Bronchial epithelial cell (primary cell): Measurements from ENCODE around the gene TMEM63C. TPM values are rescaled to one million over a fixed set of nuclear protein-coding genes. Genes with fewer than 3 reads are reported as not detected.

Experiments
- DNase-seq: peaks from one replicate; pipeline ENCODE4 v3.0.0-alpha.2; 2010; ENCODE audit warnings: low read depth
- FAIRE-seq: peaks from 2 replicates; lab custom pipeline; 2011; peaks lifted over from hg19 to GRCh38; lab: Jason Lieb, UNC
- H3K27me3 ChIP-seq: 2 replicates; pipeline ENCODE4 v1.5.1; 2011; ENCODE audit warnings: low read length; ENCODE audit not compliant: control insufficient read depth, insufficient read depth
- H3K36me3 ChIP-seq: 2 replicates; pipeline ENCODE4 v1.5.1; 2011; ENCODE audit warnings: low read length; ENCODE audit not compliant: control insufficient read depth, insufficient read depth
- H3K4me3 ChIP-seq: 2 replicates; pipeline ENCODE4 v1.5.1; 2011; ENCODE audit warnings: mild to moderate bottlenecking, low read depth, low read length, control low read depth
- total RNA-seq: library from RNA; depleted of rRNA; stranded (reverse); fragments of >200 nt; gene quantifications from 2 replicates; pipeline ENCODE4 v1.2.1, GENCODE V29; 2014
- TF ChIP-seq, protein P1 (sequence below): IDR thresholded peaks from 2 replicates; pipeline ENCODE4 v1.5.1; 2011; ENCODE audit warnings: mild to moderate bottlenecking, moderate library complexity, low read length, control low read depth, inconsistent platforms; ENCODE audit not compliant: insufficient read depth, severe bottlenecking

Gene TMEM63C
- total RNA-seq, 1 donor from 2014 or later: 0.79 TPM

DNA sequence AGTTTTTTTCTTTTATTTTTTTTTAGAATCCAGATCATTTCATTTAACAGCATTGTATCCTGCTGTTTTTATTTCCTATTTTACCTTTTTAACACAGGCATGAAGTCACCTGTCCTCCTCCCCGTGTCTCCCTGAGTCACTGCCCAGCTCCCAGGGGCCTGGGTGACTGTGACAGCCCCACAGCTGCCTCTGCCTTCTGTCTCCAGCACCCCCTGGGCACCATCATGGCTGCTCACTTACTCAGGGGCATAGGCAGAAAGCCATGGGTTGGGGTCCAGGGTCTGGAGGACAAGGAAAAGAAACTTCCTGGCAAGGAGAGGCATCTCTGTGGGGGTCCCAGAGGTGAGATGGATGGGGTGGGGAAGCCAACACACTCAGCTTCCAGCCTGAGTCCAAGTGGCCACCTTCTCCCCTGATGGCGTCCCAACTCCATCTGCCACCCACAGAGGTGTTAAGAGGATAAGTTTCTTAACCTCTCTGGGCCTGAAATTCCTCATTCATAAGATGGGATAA is 25.3 kb downstream of the TMEM63C start:
- H3K27me3 ChIP-seq: peaks cover 2% of the 10 kb centered on the region
- FAIRE-seq (no peak), DNase-seq (no peak)
- H3K36me3 ChIP-seq: no peaks in the 10 kb centered on the region
- TF ChIP-seq, protein P1, sequence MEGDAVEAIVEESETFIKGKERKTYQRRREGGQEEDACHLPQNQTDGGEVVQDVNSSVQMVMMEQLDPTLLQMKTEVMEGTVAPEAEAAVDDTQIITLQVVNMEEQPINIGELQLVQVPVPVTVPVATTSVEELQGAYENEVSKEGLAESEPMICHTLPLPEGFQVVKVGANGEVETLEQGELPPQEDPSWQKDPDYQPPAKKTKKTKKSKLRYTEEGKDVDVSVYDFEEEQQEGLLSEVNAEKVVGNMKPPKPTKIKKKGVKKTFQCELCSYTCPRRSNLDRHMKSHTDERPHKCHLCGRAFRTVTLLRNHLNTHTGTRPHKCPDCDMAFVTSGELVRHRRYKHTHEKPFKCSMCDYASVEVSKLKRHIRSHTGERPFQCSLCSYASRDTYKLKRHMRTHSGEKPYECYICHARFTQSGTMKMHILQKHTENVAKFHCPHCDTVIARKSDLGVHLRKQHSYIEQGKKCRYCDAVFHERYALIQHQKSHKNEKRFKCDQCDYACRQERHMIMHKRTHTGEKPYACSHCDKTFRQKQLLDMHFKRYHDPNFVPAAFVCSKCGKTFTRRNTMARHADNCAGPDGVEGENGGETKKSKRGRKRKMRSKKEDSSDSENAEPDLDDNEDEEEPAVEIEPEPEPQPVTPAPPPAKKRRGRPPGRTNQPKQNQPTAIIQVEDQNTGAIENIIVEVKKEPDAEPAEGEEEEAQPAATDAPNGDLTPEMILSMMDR: no peak
- no peak overlapping the region for H3K4me3 ChIP-seq

DNA sequence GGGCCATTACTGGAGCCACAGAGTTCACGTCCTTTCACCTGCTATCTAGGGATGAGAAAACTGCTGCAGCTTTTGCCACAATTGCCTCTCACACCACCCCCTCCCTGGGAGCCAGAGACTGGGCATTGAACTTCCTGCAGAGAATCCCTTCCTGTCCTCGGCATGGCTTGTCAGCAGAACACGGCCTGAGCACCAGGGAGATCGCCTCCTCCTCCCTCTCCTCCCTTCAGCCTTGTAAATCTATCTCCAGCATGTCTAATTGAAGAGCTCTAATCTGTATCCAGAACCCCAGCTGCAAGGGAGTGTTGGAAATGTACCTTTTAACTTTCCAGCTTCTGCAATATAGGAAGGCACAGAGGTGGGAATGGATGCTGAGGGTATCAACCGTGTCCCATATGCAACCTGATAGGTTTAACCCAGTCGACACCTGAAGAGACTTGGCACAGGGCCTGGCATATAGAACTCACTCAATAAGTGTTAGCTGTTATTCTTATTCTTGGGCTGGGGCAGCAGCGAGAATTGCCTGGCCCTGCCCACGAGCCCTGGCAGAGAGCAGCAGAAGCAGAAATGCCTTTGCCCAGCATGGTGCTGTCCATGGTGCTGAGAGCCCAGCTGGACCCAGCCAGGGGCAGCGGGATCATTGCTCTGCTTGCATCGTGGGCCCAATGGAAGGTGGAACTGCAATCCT is 26.8 kb downstream of the TMEM63C start:
- peak; percentile 37 for DNase-seq
- FAIRE-seq: peak; percentile 58
- TF ChIP-seq, protein P1: no peak

DNA sequence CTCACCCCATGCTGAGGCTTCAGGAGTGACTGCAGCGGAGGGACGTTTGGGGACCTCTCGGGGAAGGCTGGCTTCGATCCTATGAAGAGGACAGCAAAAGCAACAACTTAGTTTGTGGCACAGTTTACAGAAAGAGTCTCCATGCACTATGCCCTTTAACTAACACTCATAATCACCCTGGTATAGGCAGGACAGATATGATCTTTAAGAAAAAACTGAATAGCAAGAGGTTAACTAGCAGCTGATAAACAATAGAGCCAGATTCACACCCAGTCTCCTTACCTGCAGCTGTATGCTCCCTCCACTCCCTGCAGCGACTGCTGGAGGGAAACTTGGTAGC is 27.4 kb downstream of the TMEM63C start:
- H3K27me3 ChIP-seq: no peaks in the 10 kb centered on the region
- no peaks in the 10 kb centered on the region for H3K36me3 ChIP-seq
- FAIRE-seq: no peak
- no peak for DNase-seq
- H3K4me3 ChIP-seq: no peak overlapping the region
- TF ChIP-seq, protein P1: no peak

More for the DNA sequence above, 26.8 kb downstream of the TMEM63C start:
- Histone ChIP-seq H3K27me3 (peaks cover under 1% of the 10 kb centered on the region), H3K4me3 (no peak overlapping the region), H3K36me3 (no peaks in the 10 kb centered on the region)

DNA sequence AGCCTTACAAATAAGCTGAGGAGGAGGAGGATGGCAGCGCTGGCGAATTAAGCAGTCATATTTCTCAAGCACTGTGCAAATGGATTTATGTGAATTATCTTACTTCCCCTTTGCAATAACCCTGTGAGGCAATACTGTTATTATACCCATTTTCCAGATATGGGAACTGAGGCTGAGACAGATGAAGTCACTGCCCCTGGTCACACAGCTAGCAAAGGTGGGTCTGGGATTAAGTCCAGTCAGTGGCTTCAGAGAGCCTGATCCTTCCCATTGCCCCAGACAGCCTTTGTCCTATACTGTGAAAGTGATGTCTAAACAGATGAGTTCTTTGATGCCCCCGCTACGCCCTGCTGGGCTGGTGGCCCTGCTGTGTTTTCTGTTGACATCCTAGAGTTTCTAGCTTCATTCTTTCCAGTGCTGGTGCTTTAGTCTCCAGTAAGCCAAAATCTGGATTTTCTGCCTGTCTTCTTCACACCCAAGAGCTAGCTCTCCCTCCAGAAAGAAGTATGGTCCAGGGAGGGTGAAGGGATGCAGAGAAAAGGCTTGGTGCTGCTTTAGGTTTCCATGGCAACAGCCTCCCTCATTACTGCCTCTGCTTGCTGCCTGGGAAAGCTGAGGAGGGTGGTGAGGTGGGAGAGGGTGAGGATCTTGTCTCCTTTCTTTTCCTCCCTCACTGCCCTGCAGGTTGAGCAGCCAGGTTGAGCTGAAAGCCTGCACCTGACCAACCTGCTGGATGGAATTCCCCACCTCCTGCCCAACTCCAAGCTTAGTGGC is 30.7 kb downstream of the TMEM63C start:
- Histone ChIP-seq H3K27me3 (peaks cover 2% of the 10 kb centered on the region), H3K36me3 (no peaks in the 10 kb centered on the region), H3K4me3 (no peak overlapping the region)
- TF ChIP-seq, protein P1: no peak
- peak; percentile 47 for FAIRE-seq
- DNase-seq: no peak

DNA sequence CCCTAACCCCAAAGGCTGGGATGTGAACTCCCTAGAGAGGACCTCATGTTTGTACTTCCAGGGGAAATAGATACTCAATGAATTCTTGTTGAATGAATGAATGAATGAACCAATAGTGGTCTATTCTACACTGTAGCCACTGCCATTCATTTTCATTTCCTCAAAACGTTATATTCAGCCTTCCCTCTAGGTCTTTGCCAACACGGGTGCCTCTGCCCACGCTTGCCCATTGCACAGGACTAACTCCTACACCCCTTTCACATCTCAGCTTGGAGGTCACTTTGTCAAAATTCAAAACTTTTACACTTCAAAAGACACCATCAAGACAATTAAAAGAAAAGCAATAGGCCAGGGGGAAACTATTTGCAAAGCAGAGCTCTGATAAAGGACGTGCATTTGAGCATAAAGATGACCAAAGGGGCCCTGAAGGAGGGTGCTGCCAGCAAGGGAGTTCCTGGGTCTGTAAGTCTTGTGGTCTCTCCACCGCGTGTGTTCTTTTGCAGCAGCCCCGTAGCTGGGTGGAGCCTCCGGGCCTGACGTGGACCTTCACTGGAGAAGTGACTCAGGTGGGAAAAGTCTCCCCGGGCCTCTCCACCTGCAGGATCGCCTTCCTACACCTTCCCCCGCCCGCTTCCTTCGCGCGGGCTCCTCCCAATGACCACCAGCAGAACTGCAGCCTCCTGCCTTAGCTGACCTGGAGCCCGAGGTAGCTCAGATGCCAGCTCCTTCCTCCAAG is 31.5 kb downstream of the TMEM63C start:
- FAIRE-seq: no peak
- peak; percentile 64 for DNase-seq
- peaks cover 2% of the 10 kb centered on the region for H3K27me3 ChIP-seq
- no peak overlapping the region for H3K4me3 ChIP-seq
- TF ChIP-seq, protein P1: peak; percentile 94
- no peaks in the 10 kb centered on the region for H3K36me3 ChIP-seq
